ENCODE results near the gene FIGNL1. TPM values are rescaled to one million over a fixed set of nuclear protein-coding genes. Genes with fewer than 3 reads are reported as not detected.

FIGNL1 gene
- total RNA-seq, 2 experiments from 2014 or later: 46.8 to 47.2 TPM

- ChIA-PET CTCF (interaction anchor here (0.6 to 3.9 kb wide), 5 partner anchors 11 to 256 kb away, joined by 3 to 27 read pairs (median 4); no protein-coding TSS in a partner anchor), POLR2A (interaction anchor here (0.7 to 3.0 kb wide), 3 partner anchors 11 to 125 kb away, joined by 3 to 12 read pairs (median 5); no protein-coding TSS in a partner anchor)
- DNase-seq (no peak), ATAC-seq (no peak)
- peak overlapping the region; percentile 76 for H3K27ac Mint-ChIP-seq
- no peak overlapping the region for H3K4me3 Mint-ChIP-seq
- TF ChIP-seq CTCF (IDR thresholded peaks at IDR 0.05): no peak
- H3K4me1 Mint-ChIP-seq (ENCODE audit: low read depth): peaks cover 95% of the 10 kb centered on the region
- no peaks in the 10 kb centered on the region for H3K27me3 Mint-ChIP-seq
- intact Hi-C loops (cut with micrococcal nuclease): no loop called here
- H3K9me3 Mint-ChIP-seq: no peaks in the 10 kb centered on the region
- H3K36me3 Mint-ChIP-seq (ENCODE audit: low read depth): peaks cover 48% of the 10 kb centered on the region
These were observed 44.9 kb downstream of the FIGNL1 start for GRCh38 chr7:50405221-50405620.

GRCh38 chr7:50404392-50404791, 45.8 kb downstream of the FIGNL1 start:
- ChIA-PET POLR2A (no interaction called here), CTCF (interaction anchor here (0.6 to 1.5 kb wide), 5 partner anchors 10 to 260 kb away, joined by 3 to 5 read pairs (median 3); no protein-coding TSS in a partner anchor)
- Mint-ChIP-seq H3K27ac (peak overlapping the region; percentile 40), H3K4me1 (ENCODE audit: low read depth) (peaks cover 90% of the 10 kb centered on the region), H3K9me3 (no peaks in the 10 kb centered on the region), H3K27me3 (no peaks in the 10 kb centered on the region), H3K4me3 (no peak overlapping the region), H3K36me3 (ENCODE audit: low read depth) (peaks cover 57% of the 10 kb centered on the region)
- DNase-seq: no peak
- TF ChIP-seq CTCF (IDR thresholded peaks at IDR 0.05): no peak
- intact Hi-C loops (cut with micrococcal nuclease): no loop called here
- ATAC-seq: no peak

- Mint-ChIP-seq H3K4me3 (no peak overlapping the region), H3K9me3 (no peaks in the 10 kb centered on the region), H3K27ac (no peak overlapping the region), H3K27me3 (no peaks in the 10 kb centered on the region), H3K36me3 (ENCODE audit: low read depth) (peaks cover 84% of the 10 kb centered on the region), H3K4me1 (ENCODE audit: low read depth) (peaks cover 84% of the 10 kb centered on the region)
- ChIA-PET POLR2A (interaction anchor here (1.7 kb wide), 1 partner anchor 17 kb away, joined by 4 read pairs; no protein-coding TSS in a partner anchor), CTCF (no interaction called here)
- no peak for TF ChIP-seq CTCF (IDR thresholded peaks at IDR 0.05)
- no peak for ATAC-seq
- DNase-seq: no peak
- intact Hi-C loops (cut with micrococcal nuclease): no loop called here
These were observed 50.0 kb downstream of the FIGNL1 start for GRCh38 chr7:50400114-50400513.

GRCh38 chr7:50399635-50400034, 50.5 kb downstream of the FIGNL1 start:
- Mint-ChIP-seq H3K4me1 (ENCODE audit: low read depth) (peaks cover 80% of the 10 kb centered on the region), H3K4me3 (no peak overlapping the region), H3K27ac (no peak overlapping the region), H3K36me3 (ENCODE audit: low read depth) (peaks cover 85% of the 10 kb centered on the region), H3K9me3 (no peaks in the 10 kb centered on the region), H3K27me3 (no peaks in the 10 kb centered on the region)
- DNase-seq (no peak), ATAC-seq (no peak)
- ChIA-PET CTCF (no interaction called here), POLR2A (interaction anchor here (1.7 kb wide), 1 partner anchor 18 kb away, joined by 4 read pairs; no protein-coding TSS in a partner anchor)
- intact Hi-C loops (cut with micrococcal nuclease): loop anchor here (5.0 kb wide), 1 partner anchor 37 kb away; no protein-coding TSS in a partner anchor
- no peak for TF ChIP-seq CTCF (IDR thresholded peaks at IDR 0.05)

- POLR2A ChIA-PET: interaction anchor here (0.9 to 3.2 kb wide), 5 partner anchors 10 to 31 kb away, joined by 4 to 11 read pairs (median 4); no protein-coding TSS in a partner anchor
- no peak overlapping the region for H3K4me3 Mint-ChIP-seq
- no peak for ATAC-seq
- peaks cover 80% of the 10 kb centered on the region for H3K4me1 Mint-ChIP-seq (ENCODE audit: low read depth)
- H3K27me3 Mint-ChIP-seq: no peaks in the 10 kb centered on the region
- intact Hi-C loops (cut with micrococcal nuclease): loop anchor here (5.0 kb wide), 1 partner anchor 37 kb away; no protein-coding TSS in a partner anchor
- CTCF ChIA-PET: interaction anchor here (0.7 to 3.3 kb wide), 5 partner anchors 8 to 193 kb away, joined by 3 to 10 read pairs (median 6); no protein-coding TSS in a partner anchor
- DNase-seq: no peak
- peaks cover 86% of the 10 kb centered on the region for H3K36me3 Mint-ChIP-seq (ENCODE audit: low read depth)
- H3K9me3 Mint-ChIP-seq: no peaks in the 10 kb centered on the region
- no peak for TF ChIP-seq CTCF (IDR thresholded peaks at IDR 0.05)
- no peak overlapping the region for H3K27ac Mint-ChIP-seq
These were observed 50.9 kb downstream of the FIGNL1 start for GRCh38 chr7:50399206-50399605.
